ENCODE measurements around the gene ODAD3.

DNA sequence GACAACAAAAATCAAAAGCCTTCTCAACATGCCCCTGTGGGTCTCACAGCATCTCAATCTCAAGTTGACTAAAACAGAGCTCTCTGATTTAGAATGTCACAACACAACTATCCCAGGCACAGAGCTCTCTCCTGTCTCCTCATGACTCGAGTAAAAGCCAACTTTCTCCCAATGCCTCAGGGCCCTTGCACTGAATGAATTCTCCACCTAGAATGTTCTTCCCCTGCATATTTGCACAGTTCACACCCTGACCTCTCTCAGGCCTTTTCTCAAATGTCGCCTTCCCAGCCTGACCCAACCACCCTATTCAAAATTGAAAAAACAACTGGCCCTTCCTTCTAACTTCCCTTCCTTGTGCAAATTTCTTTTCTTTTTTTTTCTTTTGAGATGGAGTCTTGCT lies 64.2 kb downstream of the ODAD3 start:
- TF ChIP-seq CTCF (IDR thresholded peaks at IDR 0.05) (no peak), POLR2A (IDR thresholded peaks at IDR 0.05) (no peak)

Measured in lower leg skin (tissue), 3 donors.